Transverse colon (tissue), 4 donors: Measurements from ENCODE around the gene TSGA10.

Source experiments
- CTCF ChIP-seq, 5 experiments: fragments of 200-600 bp in 3 of 5; fragments of 450-650 bp in 2 of 5; sonication (generic) in 3 of 5; IDR thresholded peaks; 1 replicate in 2 of 5; 2 replicates in 3 of 5; pipeline ENCODE4 v1.5.1; 2016 to 2017; ENCODE audit warnings: antibody characterized with exemption in 5 of 5, inconsistent platforms in 3 of 5, mild to moderate bottlenecking in 2 of 5, moderate library complexity in 1 of 5
- EP300 ChIP-seq: sonication (generic); formaldehyde crosslinking; IDR thresholded peaks from one replicate; pipeline ENCODE4 v1.6.1; 2017; ENCODE audit warnings: antibody characterized with exemption, low read depth
- POLR2A ChIP-seq: fragments of 450-650 bp; IDR thresholded peaks from one replicate; pipeline ENCODE4 v1.6.1; 2016; ENCODE audit warnings: antibody characterized with exemption, mild to moderate bottlenecking, moderate library complexity
- POLR2AphosphoS5 ChIP-seq, 3 donors: sonication (generic); formaldehyde crosslinking; IDR thresholded peaks; one replicate each; pipeline ENCODE4 v1.6.1; 2016; ENCODE audit warnings: antibody characterized with exemption in 3 of 3

GRCh38 chr2:99190548-99190947, 35.8 kb upstream of the TSGA10 start:
- no peak for TF ChIP-seq CTCF (IDR thresholded peaks at IDR 0.05)
- TF ChIP-seq POLR2A: no peak
- no peak for TF ChIP-seq POLR2AphosphoS5 (IDR thresholded peaks at IDR 0.05)
- TF ChIP-seq EP300: no peak
